Trophoblast cell (in vitro differentiated cells and primary cell): ENCODE results near the gene CDH6.

Source experiments
- DNase-seq, 2 donors: peaks; one replicate each; pipeline ENCODE4 v3.0.0-alpha.2; 2016
- H2AFZ ChIP-seq: 2 replicates; pipeline ENCODE4 v1.6.1; 2013; ENCODE audit warnings: low read length, moderate library complexity, mild to moderate bottlenecking; ENCODE audit not compliant: insufficient read depth, poor library complexity
- H2AK5ac ChIP-seq: 2 replicates; pipeline ENCODE4 v1.6.1; 2013; ENCODE audit warnings: mild to moderate bottlenecking, low read length
- H2BK120ac ChIP-seq: 2 replicates; pipeline ENCODE4 v1.6.1; 2013; ENCODE audit warnings: low read length, mild to moderate bottlenecking, moderate library complexity; ENCODE audit not compliant: insufficient read depth, poor library complexity
- H2BK12ac ChIP-seq: 2 replicates; pipeline ENCODE4 v1.6.1; 2013; ENCODE audit warnings: mild to moderate bottlenecking, low read length, moderate library complexity
- H2BK5ac ChIP-seq: 2 replicates; pipeline ENCODE4 v1.6.1; 2013; ENCODE audit warnings: low read length, low read depth, moderate library complexity, mild to moderate bottlenecking; ENCODE audit not compliant: poor library complexity
- H3K14ac ChIP-seq: 2 replicates; pipeline ENCODE4 v1.6.1; 2013; ENCODE audit warnings: mild to moderate bottlenecking, low read length
- H3K18ac ChIP-seq: 2 replicates; pipeline ENCODE4 v1.6.1; 2013; ENCODE audit warnings: mild to moderate bottlenecking, low read length
- H3K23ac ChIP-seq: 2 replicates; pipeline ENCODE4 v1.6.1; 2013; ENCODE audit warnings: low read length
- H3K27ac ChIP-seq: 2 replicates; pipeline ENCODE4 v1.5.1; 2013; ENCODE audit warnings: low read depth, mild to moderate bottlenecking, inconsistent platforms, low read length, moderate library complexity
- H3K27me3 ChIP-seq: 2 replicates; pipeline ENCODE4 v1.6.1; 2013; ENCODE audit warnings: inconsistent platforms, mild to moderate bottlenecking, low read length, moderate library complexity; ENCODE audit not compliant: insufficient read depth
- H3K36me3 ChIP-seq, 2 experiments: 1 replicate in 1 of 2; 2 replicates in 1 of 2; pipeline ENCODE4 v1.6.1; 2013; ENCODE audit warnings: low read length in 2 of 2, mild to moderate bottlenecking in 2 of 2, moderate library complexity in 1 of 2; ENCODE audit not compliant: insufficient read depth in 2 of 2, control insufficient read depth in 1 of 2
- H3K4ac ChIP-seq: 2 replicates; pipeline ENCODE4 v1.6.1; 2013; ENCODE audit warnings: low read depth, mild to moderate bottlenecking, low read length, moderate library complexity
- H3K4me1 ChIP-seq, 2 experiments: 1 replicate in 1 of 2; 2 replicates in 1 of 2; pipeline ENCODE4 v1.6.1; 2013; ENCODE audit warnings: low read length in 2 of 2, mild to moderate bottlenecking in 2 of 2, moderate library complexity in 1 of 2; ENCODE audit not compliant: insufficient read depth in 2 of 2, control insufficient read depth in 1 of 2
- H3K4me2 ChIP-seq: 2 replicates; pipeline ENCODE4 v1.6.1; 2013; ENCODE audit warnings: inconsistent platforms, mild to moderate bottlenecking, low read length, moderate library complexity
- H3K4me3 ChIP-seq: 2 replicates; pipeline ENCODE4 v1.5.1; 2013; ENCODE audit warnings: mild to moderate bottlenecking, low read depth, low read length, inconsistent platforms
- H3K79me1 ChIP-seq: one replicate; pipeline ENCODE4 v1.6.1; 2013; ENCODE audit warnings: low read length
- H3K79me2 ChIP-seq: 2 replicates; pipeline ENCODE4 v1.6.1; 2013; ENCODE audit warnings: low read length, mild to moderate bottlenecking; ENCODE audit not compliant: control insufficient read depth, insufficient read depth, poor library complexity
- H3K9ac ChIP-seq: 2 replicates; pipeline ENCODE4 v1.6.1; 2013; ENCODE audit warnings: mild to moderate bottlenecking, low read length
- H3K9me3 ChIP-seq: 2 replicates; pipeline ENCODE4 v1.6.1; 2013; ENCODE audit warnings: low read depth, mild to moderate bottlenecking, control low read depth, inconsistent platforms, low read length; ENCODE audit not compliant: insufficient read depth
- H4K12ac ChIP-seq: 2 replicates; pipeline ENCODE4 v1.6.1; 2013; ENCODE audit warnings: low read depth, mild to moderate bottlenecking, low read length, moderate library complexity
- H4K8ac ChIP-seq: 2 replicates; pipeline ENCODE4 v1.6.1; 2013; ENCODE audit warnings: low read depth, mild to moderate bottlenecking, low read length, moderate library complexity
- H4K91ac ChIP-seq: one replicate; pipeline ENCODE4 v1.6.1; 2013; ENCODE audit warnings: low read depth, mild to moderate bottlenecking, low read length, moderate library complexity
- WGBS: extraction: QIAGEN DNeasy Blood & Tissue Kit; methylation state at CpG from one replicate; pipeline ENCODE4 v1.1.7; 2013; ENCODE audit warnings: missing lambda C conversion rate; ENCODE audit not compliant: insufficient read length, insufficient coverage; ENCODE audit errors: extremely low coverage; 5-methylcytosine and 5-hydroxymethylcytosine counted together

CDH6 gene

DNA sequence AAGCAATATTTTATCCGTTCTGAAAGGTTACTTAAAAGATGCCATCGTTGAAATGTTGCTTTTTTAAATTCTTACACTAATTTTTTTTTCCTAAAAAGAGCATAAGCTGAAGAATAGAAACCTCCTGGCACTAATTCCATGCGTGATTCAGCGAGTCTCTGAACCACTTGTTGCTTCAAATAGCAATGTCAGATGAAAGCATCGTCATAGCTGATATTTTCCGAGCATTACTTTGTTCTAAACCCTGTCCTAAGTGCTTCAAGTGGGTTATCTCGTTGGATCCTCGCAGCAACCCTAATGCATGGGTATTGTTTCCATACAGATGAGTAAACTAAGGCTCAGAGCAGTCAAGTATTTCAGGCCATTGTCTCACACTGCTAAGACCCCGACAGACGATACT lies 79.7 kb downstream of the CDH6 start:
- Histone ChIP-seq H3K9me3 (peaks cover 1% of the 10 kb centered on the region), H2BK5ac (no peak overlapping the region), H3K4me3 (no peak overlapping the region), H3K14ac (no peak overlapping the region), H3K27ac (no peak overlapping the region), H4K12ac (no peak overlapping the region), H3K27me3 (no peaks in the 10 kb centered on the region), H2BK120ac (no peak overlapping the region), H2AK5ac (no peak overlapping the region), H3K79me1 (no peaks in the 10 kb centered on the region), H3K18ac (no peak overlapping the region), H4K8ac (no peak overlapping the region), H3K4me2 (no peak overlapping the region), H3K4ac (no peak overlapping the region), H3K9ac (no peak overlapping the region), H3K4me1 (no peaks in the 10 kb centered on the region), H2AFZ (no peak overlapping the region), H3K79me2 (no peaks in the 10 kb centered on the region), H3K36me3 (no peaks in the 10 kb centered on the region), H4K91ac (no peak overlapping the region), H3K23ac (no peak overlapping the region), H2BK12ac (no peak overlapping the region)
- WGBS, result no CpG with 5 or more reads among the region's 10 CpGs
- no peak for DNase-seq

DNA sequence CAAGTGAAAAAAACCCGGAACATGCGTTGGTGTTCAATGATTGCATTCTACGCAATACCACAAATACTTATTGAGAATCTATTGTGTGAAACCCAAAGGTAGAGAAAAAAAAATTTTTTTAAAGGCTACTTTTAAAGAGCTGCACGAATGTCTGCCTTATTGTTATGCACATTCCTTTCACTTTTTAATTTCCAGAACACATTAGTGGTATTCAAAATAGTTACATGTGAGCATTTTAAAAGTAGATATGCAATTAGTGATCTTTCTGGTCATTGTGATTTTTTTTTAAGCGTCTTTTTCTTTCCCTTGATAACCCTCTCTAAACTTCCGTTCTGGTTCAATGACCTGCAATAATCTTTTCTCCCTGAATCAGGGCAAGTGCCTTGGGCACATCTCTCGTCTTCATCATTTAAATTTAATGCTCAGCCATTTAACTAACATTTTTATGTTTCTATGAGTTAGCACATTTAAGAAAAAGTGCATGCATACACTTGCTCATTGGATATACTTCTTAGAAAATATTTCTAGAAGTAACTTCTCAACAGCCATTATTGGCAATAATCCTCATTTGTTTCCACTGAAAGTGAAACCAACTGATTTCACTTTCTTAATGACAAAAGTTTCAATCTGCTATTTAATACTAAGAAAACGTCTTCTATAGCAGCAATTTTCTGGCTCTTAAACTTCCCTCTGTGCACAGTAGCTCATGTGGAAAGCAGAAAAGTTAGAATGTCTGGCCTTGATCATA lies 80.3 kb downstream of the CDH6 start:
- Histone ChIP-seq H2AK5ac (no peak overlapping the region), H2BK120ac (no peak overlapping the region), H4K8ac (no peak overlapping the region), H3K27ac (no peak overlapping the region), H4K12ac (no peak overlapping the region), H3K23ac (no peak overlapping the region), H3K9ac (no peak overlapping the region), H2BK12ac (no peak overlapping the region), H3K14ac (no peak overlapping the region), H3K4ac (no peak overlapping the region), H3K4me2 (no peak overlapping the region), H3K79me2 (no peaks in the 10 kb centered on the region), H3K36me3 (no peaks in the 10 kb centered on the region), H3K4me1 (no peaks in the 10 kb centered on the region), H3K4me3 (no peak overlapping the region), H4K91ac (no peak overlapping the region), H3K18ac (no peak overlapping the region), H2AFZ (no peak overlapping the region), H2BK5ac (no peak overlapping the region), H3K79me1 (no peaks in the 10 kb centered on the region), H3K9me3 (peaks cover 1% of the 10 kb centered on the region), H3K27me3 (no peaks in the 10 kb centered on the region)
- DNase-seq, result peak in 1 of 2 donors; percentile 5
- WGBS, result no CpG with 5 or more reads among the region's 8 CpGs

DNA sequence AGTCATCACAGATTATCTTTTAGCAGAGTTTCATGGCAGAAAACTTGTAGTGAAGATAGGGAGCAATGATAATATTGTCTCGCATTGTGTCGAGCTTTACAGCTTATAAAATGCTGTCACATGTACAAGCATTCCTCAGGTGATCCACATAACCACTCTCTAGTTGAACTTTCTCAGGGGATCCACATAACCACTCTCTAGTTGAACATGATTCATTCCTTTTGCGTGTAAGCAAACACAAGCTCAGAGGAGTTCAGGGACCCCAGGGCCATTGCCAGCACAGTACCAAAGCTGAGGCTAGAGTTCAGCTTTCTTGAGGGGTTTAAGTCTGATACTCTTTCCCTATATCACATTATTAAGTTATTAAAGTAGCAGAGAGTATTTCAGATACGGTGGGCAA lies 86.7 kb downstream of the CDH6 start:
- Histone ChIP-seq H3K79me1 (no peaks in the 10 kb centered on the region), H3K4me3 (no peak overlapping the region), H2BK12ac (no peak overlapping the region), H3K4me1 (no peaks in the 10 kb centered on the region), H3K9ac (no peak overlapping the region), H2AFZ (no peak overlapping the region), H3K9me3 (peaks cover under 1% of the 10 kb centered on the region), H3K23ac (no peak overlapping the region), H2AK5ac (no peak overlapping the region), H3K14ac (no peak overlapping the region), H3K36me3 (no peaks in the 10 kb centered on the region), H3K27ac (no peak overlapping the region), H3K18ac (no peak overlapping the region), H4K12ac (no peak overlapping the region), H3K4me2 (no peak overlapping the region), H3K4ac (no peak overlapping the region), H3K27me3 (no peaks in the 10 kb centered on the region), H2BK5ac (no peak overlapping the region), H4K8ac (no peak overlapping the region), H3K79me2 (no peaks in the 10 kb centered on the region), H4K91ac (no peak overlapping the region), H2BK120ac (no peak overlapping the region)
- no peak for DNase-seq
- no CpG with 5 or more reads among the region's 4 CpGs for WGBS

DNA sequence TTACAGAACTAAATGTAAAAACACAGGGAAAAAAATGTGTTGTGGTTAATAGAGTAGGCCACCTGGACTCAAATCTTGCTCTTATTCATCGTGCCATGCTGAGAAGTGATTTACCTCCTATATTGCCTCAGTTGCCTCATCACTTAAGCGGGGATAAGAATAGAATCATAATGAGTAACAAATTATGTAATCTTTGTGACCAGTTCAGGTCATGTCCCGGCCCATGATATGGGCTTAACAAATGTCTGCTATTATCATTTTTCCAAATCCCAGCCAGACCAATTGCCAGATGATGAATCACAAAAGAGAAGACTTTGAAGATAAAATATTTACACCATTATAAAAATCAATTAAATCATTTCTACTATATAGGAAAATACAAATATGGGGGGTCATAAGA lies 89.8 kb downstream of the CDH6 start:
- no peak overlapping the region for H3K18ac ChIP-seq
- H2BK12ac ChIP-seq, result no peak overlapping the region
- H3K9me3 ChIP-seq, result no peaks in the 10 kb centered on the region
- DNase-seq, result no peak
- H3K4me3 ChIP-seq, result no peak overlapping the region
- H3K23ac ChIP-seq, result no peak overlapping the region
- H3K27me3 ChIP-seq, result no peaks in the 10 kb centered on the region
- H3K4me2 ChIP-seq, result no peak overlapping the region
- no peak overlapping the region for H2BK5ac ChIP-seq
- no peak overlapping the region for H2BK120ac ChIP-seq
- no CpG with 5 or more reads among the region's 3 CpGs for WGBS
- H3K27ac ChIP-seq, result no peak overlapping the region
- no peak overlapping the region for H2AK5ac ChIP-seq
- no peak overlapping the region for H3K9ac ChIP-seq
- no peak overlapping the region for H4K8ac ChIP-seq
- H3K4me1 ChIP-seq, result no peaks in the 10 kb centered on the region
- H4K12ac ChIP-seq, result no peak overlapping the region
- no peaks in the 10 kb centered on the region for H3K79me2 ChIP-seq
- H4K91ac ChIP-seq, result no peak overlapping the region
- no peaks in the 10 kb centered on the region for H3K79me1 ChIP-seq
- H3K14ac ChIP-seq, result no peak overlapping the region
- H3K4ac ChIP-seq, result no peak overlapping the region
- H2AFZ ChIP-seq, result no peak overlapping the region
- no peaks in the 10 kb centered on the region for H3K36me3 ChIP-seq
